Right atrium auricular region (tissue), 2 donors: ENCODE measurements around the gene CPPED1. TPM values are rescaled to one million over a fixed set of nuclear protein-coding genes. Genes with fewer than 3 reads are reported as not detected.

Experiments used
- DNase-seq: peaks from one replicate; pipeline ENCODE4 v3.0.0-alpha.2; 2019; ENCODE audit warnings: low spot score
- H3K27ac ChIP-seq, 2 donors: fragments of 200-600 bp; sonication (generic); 1 replicate in 1 of 2; 2 replicates in 1 of 2; pipeline ENCODE4 v1.5.1; 2016 to 2019
- H3K27me3 ChIP-seq, 2 donors: fragments of 200-600 bp; sonication (generic); one replicate each; pipeline versions ENCODE4 v1.5.1 to v1.6.0; 2017 to 2019
- H3K36me3 ChIP-seq: fragments of 200-600 bp; sonication (generic); one replicate; pipeline ENCODE4 v1.5.1; 2016
- H3K4me1 ChIP-seq, 2 donors: fragments of 200-600 bp; sonication (generic); one replicate each; pipeline versions ENCODE4 v1.5.1 to v1.6.0; 2017 to 2019
- H3K4me3 ChIP-seq, 2 donors: fragments of 200-600 bp; sonication (generic); 1 replicate in 1 of 2; 2 replicates in 1 of 2; pipeline ENCODE4 v1.5.1; 2017 to 2019; ENCODE audit warnings: mild to moderate bottlenecking in 1 of 2, moderate library complexity in 1 of 2
- H3K9me3 ChIP-seq, 2 donors: fragments of 200-600 bp; sonication (generic); one replicate each; pipeline ENCODE4 v1.5.1; 2019
- CTCF ChIP-seq, 2 donors: fragments of 200-600 bp; sonication (generic); IDR thresholded peaks; one replicate each; pipeline ENCODE4 v1.5.1; 2019; ENCODE audit warnings: antibody characterized with exemption in 2 of 2
- total RNA-seq, 2 donors: library from RNA; depleted of rRNA; stranded (reverse); fragments of >200 nt; gene quantifications; one replicate each; pipeline ENCODE4 v1.1.0, GENCODE V29; 2016

The CPPED1 gene
- total RNA-seq, 2 donors from 2014 or later: 5.9 to 6.4 TPM

GRCh38 chr16:12625716-12626115 lies 178.0 kb downstream of the CPPED1 start:
- H3K4me3 ChIP-seq: no peak overlapping the region
- no peaks in the 10 kb centered on the region for H3K36me3 ChIP-seq
- no peaks in the 10 kb centered on the region for H3K4me1 ChIP-seq
- peaks cover 0 to 4% of the 10 kb centered on the region in 2 donors for H3K9me3 ChIP-seq
- H3K27me3 ChIP-seq: no peaks in the 10 kb centered on the region
- no peak overlapping the region for H3K27ac ChIP-seq
- no peak for TF ChIP-seq CTCF (IDR thresholded peaks at IDR 0.05)
- no peak for DNase-seq

- no peak for DNase-seq
- no peaks in the 10 kb centered on the region for H3K36me3 ChIP-seq
- no peak overlapping the region for H3K27ac ChIP-seq
- H3K4me3 ChIP-seq: no peak overlapping the region
- H3K9me3 ChIP-seq: peaks cover 0 to 4% of the 10 kb centered on the region in 2 donors
- no peaks in the 10 kb centered on the region for H3K4me1 ChIP-seq
- no peak for TF ChIP-seq CTCF (IDR thresholded peaks at IDR 0.05)
- no peaks in the 10 kb centered on the region for H3K27me3 ChIP-seq
These were observed 178.6 kb downstream of the CPPED1 start for GRCh38 chr16:12625068-12625467.

GRCh38 chr16:12620150-12620549 lies 183.5 kb downstream of the CPPED1 start:
- Histone ChIP-seq H3K27me3 (no peaks in the 10 kb centered on the region), H3K4me3 (no peak overlapping the region), H3K36me3 (no peaks in the 10 kb centered on the region), H3K4me1 (no peaks in the 10 kb centered on the region), H3K9me3 (peaks cover 0 to 4% of the 10 kb centered on the region in 2 donors), H3K27ac (no peak overlapping the region)
- no peak for TF ChIP-seq CTCF (IDR thresholded peaks at IDR 0.05)
- no peak for DNase-seq

DNA sequence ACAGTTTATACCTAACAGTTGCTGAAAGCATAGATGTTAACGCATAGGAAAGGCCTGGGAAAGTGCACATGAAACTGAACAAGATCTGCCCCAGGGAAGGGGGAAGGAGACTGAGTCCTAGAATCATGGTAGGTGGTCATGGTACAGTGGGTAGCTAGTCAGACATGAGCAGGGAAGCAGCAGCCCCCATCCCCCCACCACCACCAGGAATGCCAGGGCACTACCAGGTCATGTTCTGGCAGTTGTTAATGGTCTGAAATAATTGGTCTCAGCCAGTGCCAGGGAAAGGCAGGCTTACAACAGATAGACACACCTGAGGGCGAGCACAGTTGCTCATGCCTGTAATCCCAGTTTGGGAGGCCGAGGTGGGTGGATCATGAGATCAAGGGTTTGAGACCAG lies 185.2 kb downstream of the CPPED1 start:
- DNase-seq: no peak
- Histone ChIP-seq H3K4me1 (no peaks in the 10 kb centered on the region), H3K9me3 (no peaks in the 10 kb centered on the region), H3K27ac (no peak overlapping the region), H3K36me3 (no peaks in the 10 kb centered on the region), H3K27me3 (no peaks in the 10 kb centered on the region), H3K4me3 (no peak overlapping the region)
- no peak for TF ChIP-seq CTCF (IDR thresholded peaks at IDR 0.05)

DNA sequence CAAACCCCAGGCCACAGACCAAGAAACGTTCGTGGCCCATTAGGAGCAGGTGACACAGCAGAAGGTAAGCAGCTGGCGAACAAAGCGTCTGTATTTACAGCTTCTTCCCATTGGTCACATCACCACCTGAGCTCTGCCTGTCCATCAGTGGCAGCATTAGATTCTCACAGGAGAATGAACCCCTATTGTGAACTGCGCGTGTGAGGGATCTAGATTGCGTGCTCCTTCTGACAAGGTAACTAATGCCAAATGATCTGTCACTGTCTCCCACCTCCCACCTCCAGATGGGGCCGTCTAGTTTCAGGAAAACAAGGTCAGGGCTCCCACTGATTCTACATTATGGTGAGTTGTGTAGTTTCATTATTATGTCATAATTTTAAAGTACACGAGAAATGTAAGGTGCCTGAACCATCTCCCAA lies 186.3 kb downstream of the CPPED1 start:
- H3K36me3 ChIP-seq: no peaks in the 10 kb centered on the region
- H3K4me1 ChIP-seq: no peaks in the 10 kb centered on the region
- DNase-seq: no peak
- no peak overlapping the region for H3K27ac ChIP-seq
- no peaks in the 10 kb centered on the region for H3K9me3 ChIP-seq
- no peak for TF ChIP-seq CTCF (IDR thresholded peaks at IDR 0.05)
- H3K4me3 ChIP-seq: no peak overlapping the region
- no peaks in the 10 kb centered on the region for H3K27me3 ChIP-seq

GRCh38 chr16:12614662-12615278 lies 188.9 kb downstream of the CPPED1 start:
- DNase-seq: no peak
- Histone ChIP-seq H3K27ac (no peak overlapping the region), H3K9me3 (no peaks in the 10 kb centered on the region), H3K36me3 (no peaks in the 10 kb centered on the region), H3K4me1 (no peaks in the 10 kb centered on the region), H3K4me3 (no peak overlapping the region), H3K27me3 (no peaks in the 10 kb centered on the region)
- TF ChIP-seq CTCF (IDR thresholded peaks at IDR 0.05): no peak
